ENCODE data around the gene IL21R.

The IL21R gene

DNA sequence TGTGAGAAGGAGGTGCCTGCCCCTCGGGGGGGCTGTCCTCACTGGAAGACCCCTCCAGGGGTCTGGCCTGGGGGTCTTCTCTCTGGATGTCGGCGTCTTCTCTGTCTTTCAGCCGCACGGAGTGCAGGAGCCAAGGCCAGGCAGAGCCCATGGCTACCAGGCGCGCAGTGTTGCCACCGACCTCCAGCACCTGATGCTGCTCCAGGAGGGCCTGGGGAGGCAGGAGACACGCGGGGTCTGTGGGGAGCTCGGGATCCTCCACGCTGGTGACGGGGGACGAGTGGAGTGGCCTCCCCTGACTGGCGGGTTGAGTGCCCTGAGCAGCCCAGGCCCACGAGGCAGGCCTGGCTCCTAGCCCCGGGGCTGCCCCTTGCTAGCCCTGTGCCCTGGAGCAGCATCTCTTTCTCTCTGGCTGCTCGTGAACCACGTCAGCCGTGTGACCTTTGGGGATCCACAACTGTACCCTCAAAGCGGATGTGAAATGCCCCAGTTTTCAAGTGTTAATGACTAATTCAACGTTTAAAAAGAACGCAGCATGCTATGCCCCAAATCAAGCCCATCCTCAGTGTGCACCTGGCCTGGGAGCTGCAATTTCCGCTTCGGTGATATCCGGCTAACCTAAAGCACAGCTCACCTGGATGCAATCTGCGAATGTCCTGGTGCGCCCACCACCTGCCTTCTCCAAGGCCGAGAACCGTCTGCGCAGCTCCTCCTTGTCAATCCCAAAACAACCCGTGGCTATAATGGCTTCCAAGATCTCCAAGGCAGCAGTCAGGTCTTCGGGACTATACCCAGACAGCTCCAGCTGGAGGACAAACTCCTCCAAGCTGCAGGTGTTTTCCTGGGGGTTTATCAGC lies 62.9 kb downstream of the IL21R start:
- DNase-seq (ENCODE audit: low read depth), result no peak

DNA sequence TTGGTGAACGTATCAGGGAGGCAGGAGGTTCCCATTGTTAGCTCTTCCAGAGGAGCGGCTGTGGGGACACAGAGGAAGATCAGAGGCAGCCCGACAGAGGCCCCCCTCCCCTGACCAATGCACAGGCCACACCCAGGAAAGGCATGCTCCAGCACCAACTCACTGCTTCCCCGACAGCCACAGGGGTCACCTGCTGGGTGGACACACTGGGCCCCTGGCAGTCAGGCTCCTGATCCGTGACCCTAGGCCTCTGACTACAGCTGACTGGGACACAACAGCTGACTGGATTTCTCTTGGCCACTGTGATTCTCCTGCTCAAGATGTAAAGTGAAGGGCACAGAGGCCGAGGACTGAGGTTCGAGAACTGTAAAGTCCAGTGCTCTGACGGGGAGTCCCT lies 63.5 kb downstream of the IL21R start:
- DNase-seq (ENCODE audit: low read depth), result no peak

DNA sequence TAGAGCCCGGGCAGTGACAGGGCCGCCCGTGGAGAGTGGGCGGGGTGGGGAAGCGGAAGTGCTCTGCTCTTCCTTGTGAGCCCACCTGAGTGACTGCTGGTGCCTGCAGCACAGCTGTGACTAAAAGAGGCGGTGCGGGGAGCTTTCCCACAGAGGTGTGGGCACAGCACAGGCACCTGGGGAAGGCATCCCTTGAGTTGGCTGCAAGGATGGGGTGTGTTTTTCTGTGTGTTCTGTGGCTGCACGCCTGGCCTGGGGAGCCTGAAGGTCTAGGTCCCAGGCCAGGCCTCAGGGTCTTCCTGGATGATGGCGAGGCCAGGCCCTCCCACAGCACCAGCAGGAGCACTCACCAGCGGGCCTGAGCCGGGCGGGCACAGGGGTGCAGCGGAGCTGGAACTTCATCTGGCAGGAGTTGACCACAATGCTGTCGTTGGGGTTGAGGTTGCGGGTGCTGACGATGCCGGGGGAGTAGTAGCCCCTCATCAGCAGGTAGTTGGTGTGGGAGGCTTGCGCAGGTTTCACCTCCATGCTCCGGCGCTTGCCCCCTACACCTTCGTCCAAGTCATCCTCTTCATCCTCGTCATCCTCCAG lies 67.1 kb downstream of the IL21R start:
- DNase-seq (ENCODE audit: low read depth), result no peak

DNA sequence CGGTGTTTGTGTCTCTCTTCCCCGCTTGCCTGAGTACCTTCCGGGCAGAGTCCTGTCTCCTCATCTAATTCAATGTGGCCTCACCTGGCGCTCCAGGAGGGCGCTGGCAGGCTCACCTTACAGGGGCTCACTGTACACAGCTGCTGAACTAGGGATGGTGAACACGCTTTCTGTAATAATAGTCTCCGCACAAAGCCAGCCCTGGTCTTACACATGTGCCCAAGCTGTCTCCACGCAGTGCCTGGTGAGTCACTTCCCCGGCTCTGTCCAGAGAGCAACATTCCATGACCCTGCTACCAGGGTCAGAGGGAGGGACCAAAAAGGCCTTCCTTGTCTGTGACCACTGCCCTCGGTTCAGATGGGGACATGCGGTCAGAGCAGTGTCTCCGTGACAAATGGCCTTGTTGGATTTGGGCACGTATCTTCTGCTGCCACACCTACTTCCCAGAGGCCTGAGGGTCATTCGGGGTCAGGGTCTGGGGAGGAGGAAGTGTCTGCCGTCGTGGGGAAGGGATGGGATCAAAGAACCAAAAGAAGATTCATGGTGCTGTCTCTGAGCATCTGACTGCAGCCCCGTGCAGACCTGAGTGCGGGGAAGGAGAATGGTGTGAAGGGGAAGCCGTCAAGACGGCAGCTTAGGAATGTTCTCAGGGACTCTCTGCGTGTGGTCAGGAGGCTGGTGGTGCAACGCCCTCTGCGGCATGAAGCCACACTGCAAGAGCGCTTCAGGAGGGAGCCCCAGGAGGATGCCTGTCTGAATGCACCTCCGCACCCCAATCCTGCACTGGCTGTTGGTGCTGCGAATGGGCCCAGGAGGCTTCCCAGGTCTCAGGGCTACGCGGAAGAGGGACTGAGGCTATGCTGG lies 68.8 kb downstream of the IL21R start:
- no peak for DNase-seq (ENCODE audit: low read depth)

DNA sequence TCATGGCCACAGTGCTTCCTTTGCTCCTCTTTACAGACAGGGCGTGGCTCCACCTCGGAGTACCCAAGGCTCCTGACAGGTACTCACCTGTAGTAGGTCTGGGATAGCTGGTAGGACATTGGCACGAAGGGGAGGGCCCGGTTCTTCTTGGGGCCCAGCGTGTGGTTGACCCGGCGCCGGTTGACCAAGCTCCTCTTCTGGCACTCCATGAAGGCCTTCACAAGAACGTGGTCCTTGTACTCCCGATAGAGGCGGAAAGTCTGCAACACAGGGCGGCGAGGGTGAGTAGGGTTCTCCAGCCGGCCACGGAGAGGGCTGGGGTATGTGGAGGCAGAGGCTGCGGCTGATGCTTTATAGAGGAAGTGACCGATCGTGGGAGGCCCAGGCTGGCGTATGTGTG lies 69.7 kb downstream of the IL21R start:
- DNase-seq (ENCODE audit: low read depth), result no peak

DNA sequence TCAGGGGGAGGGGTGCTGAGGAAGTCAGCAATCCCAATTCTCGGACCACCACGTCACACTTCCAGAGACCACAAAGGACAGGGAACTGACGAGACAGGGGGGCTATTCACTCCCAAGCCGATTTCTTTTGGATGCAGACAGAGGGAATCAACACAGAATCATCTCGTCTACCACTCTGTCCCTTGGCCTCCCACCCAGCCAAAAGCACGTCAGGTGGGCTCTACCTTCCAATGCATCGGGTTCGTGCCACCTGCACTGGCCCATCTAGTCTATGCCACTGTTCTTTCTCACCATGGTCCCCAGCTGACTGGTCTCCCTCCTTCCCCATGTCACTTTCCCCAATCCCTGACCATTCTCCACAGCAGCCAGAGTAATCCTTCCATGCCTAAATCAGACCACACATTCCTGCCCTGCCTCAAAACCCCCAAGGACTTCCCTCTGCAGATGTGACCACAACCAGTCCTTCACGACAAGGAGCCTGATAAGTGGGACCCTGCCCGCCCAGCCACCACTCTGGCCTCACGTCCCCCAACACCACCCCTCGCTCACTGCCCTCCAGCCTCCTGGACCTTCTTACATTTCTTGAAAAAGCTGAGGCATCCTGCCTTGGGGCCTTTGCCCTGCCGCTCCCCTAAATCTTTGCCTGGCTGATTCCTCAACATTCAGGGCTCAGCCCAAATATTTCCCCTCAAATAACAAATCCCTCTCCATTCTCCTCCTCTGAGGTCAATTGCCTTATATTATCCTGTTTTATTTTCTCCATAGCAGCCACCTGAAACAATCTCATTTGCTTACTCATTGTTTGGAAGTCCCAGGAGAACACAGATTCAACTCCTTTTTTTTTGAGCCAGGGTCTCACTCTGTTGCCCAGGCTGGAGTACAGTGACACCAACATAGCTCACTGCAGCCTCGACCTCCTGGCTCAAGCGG lies 70.4 kb downstream of the IL21R start:
- DNase-seq (ENCODE audit: low read depth), result no peak

DNA sequence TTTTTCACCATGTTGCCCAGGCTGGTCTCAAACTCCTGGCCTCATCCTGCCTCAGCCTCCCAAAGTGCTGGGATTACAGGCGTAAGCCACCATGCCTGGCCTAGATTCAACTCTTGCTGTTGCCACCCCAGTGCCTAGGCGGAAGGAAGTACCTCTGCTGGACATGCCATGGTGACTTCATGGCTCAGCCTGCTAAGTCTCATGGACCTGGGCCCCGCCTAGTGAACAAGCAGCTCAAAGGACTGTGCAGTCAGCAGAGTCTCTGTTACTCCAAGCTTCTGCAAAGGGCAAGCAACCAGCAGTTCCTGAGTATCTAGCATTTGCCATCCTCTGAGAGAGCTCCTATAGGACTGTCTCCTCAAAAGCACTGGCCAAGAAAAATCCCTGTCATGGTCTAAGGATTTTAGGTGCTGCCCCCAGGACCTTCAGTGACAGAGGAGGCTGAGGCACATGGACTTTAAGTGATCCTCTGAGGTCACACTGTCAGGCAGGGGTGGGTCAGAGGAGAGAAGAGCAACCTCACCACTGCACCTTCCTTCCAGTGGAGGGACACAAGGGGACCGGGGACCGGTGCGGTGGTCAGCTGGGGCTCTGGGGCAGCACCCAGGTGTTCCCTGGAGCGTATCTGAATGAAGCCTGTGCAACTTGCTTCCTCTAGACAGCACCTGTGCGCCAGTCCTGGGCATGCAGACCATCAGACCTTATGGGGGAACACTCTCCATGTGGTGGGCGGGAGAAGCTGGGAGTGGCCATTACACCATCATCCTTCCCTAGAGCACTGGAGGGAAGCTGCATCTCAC lies 71.3 kb downstream of the IL21R start:
- no peak for DNase-seq (ENCODE audit: low read depth)

DNA sequence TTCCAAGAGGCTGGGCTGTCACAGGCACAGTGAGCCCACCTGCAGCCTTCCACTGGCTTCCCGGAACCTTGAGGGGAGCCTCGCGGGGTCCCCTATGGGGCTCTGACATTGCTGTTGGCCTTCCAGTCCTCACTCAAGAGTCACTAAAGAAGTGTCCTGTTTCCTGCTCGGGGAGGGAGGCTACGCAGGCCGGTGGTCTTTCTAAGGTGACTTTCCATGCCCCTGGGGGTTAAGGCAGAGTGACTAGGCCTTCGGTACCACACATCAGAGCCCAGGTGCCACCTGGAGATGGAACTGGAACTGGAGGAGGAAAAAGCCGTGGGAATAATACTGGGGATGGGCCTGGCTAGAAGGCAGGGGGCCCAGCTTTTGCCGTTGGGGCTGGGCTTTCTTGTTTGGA lies 72.1 kb downstream of the IL21R start:
- DNase-seq (ENCODE audit: low read depth), result no peak

DNA sequence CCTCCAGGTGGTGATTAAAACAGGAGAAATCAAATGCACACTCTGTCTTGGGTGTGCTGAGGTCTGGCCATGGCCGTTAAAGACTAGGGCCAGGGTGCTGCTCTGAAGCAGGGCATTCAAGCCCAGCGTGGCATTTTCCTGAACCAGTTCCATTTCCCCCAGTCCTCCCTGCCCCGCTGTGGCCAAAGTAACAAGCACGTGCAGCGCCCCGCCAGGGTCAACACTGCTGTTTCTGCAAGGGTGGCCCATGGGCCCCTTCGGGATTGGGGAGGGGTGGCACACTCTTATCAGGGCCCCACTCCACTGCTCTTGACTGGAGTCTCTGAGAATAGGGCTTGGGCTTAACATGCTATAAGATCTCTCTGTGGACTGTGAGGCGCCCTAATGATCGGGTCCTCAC lies 72.9 kb downstream of the IL21R start:
- DNase-seq (ENCODE audit: low read depth), result no peak

DNA sequence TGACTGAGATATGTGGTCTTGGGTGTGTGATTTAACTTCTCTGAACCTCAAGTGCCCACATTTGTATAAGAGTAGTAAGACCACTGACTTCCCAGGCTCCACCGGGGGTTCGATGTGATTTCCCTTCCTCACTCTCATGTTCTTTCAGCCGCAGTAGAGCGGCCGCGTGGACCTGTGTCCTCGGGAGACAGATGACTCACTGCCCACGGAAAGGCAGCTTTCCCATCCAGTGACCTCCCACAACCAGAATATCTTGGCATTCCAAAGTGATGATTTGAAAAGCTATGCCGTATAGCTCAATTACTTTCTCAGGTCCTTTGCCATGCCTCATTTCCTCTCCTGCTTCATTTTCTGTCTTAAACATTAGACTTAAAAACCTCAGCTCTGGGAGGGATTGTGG lies 73.6 kb downstream of the IL21R start:
- peak; percentile 74 for DNase-seq (ENCODE audit: low read depth)

DNA sequence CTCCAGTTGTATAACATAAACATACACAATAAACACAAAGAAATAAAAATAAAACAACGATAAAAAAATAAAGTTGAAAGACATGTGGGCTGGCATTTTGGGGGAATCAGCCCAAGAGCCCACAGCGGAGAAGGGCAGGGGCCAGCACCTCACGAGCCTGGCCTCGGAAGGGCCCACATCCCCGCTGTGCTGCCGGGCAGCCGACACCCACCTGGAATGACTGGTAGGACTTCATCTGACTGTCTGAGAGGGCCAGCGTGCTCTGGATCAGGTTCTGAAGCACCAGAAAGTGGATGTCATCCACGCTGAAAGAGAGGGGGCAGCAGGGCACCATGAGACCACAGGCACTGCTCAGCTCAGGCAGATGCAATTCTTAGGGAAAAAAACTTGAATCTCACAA lies 74.3 kb downstream of the IL21R start:
- DNase-seq (ENCODE audit: low read depth), result no peak

DNA sequence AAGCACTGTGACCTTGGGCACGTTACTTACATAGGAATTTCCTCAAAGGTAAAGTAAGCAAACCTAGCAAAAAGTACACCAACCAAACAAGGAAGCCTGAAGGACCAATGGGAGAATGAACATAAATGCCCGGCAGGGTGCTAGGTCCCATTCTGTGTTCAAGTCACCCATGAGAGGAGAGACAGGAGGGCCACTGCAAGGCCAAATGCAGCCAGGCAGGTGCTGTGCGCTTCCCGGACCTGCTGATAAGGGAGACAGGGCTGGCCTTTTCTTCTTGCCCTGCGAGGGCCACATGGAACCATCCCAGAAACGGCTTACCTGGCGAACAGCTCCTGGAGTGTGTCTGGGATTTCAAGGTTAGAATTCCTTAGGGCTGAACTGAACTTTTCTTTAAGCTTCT lies 78.8 kb downstream of the IL21R start:
- DNase-seq (ENCODE audit: low read depth), result no peak

DNA sequence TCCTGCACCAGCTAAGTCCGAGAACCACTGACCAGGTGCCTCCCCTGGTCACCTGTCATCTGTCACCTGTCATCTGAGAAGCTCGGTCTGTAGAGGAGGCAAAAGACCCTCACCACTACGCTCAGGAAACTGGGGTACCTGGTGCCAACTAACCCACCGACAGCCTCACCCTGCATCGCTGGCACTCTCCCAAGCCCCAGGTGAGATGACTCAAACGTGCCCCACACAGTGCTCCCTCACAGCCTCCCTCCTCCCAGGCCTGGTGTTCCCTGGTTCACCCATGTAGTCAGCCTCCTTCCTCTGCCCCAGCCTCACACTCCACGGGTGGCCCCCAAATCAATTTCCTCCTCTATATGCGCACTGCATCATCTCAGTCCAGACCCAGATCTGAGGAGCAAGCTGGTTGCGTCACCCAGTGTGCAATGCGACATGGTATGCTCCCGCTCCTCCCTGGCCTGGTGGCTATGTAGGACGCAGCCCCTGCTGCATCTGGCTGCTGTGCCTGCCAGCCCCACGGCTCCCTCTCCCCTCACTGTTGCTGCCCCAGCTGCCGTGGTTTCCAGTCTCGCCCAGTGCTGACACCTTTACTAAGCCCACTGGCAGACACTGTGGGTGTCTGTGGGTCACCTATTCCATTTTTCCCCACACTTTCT lies 79.4 kb downstream of the IL21R start:
- DNase-seq (ENCODE audit: low read depth), result no peak

DNA sequence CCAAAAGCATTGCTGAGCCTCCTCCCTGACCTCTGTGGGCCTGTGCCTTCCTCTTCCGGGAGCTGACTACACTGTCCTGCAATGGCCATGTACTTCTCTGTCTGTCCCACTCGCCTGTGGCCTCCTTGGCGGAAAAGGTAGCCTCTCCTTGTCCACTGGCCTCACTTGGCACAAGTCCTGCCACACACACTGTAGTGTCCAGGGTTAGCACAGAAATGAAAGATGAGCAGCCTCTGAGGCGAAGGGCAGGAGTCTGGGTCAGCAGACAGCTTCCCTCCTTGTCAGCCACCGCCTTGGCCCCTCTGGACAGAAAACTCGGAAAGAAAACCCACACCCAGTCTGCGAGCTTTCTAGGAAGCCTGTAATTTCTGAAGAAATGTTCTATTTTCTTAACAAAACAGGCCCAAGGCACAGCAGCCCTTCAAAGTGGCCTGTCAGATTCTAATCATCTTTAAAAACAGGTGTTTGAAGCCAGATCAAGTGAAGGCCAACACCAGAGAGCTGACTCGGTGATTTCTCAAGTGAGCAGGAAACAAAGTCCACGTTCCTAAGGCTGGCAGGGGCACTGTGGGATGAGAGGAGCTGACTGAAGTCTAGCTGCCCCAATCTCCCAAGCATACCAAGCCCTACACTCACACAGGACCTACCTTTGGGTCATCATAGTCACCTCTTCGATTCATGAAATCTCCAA lies 80.6 kb downstream of the IL21R start:
- no peak for DNase-seq (ENCODE audit: low read depth)

DNA sequence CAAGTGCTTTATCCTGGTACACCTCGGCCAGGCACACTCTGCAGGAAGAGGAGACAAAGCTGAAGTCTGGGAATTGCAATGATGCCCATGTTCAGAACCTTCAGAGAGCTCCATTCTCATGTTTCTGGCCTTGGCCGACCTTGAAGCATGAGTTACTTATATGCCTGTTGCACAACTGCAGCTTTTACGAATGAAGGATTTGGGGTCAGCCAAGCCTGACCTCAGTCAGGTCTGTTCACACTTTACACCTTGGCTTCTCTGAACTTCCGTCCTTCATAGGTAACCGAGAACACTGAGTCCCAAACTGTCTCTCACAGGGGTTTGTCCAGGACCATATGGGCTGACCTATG lies 81.1 kb downstream of the IL21R start:
- DNase-seq (ENCODE audit: low read depth), result no peak

DNA sequence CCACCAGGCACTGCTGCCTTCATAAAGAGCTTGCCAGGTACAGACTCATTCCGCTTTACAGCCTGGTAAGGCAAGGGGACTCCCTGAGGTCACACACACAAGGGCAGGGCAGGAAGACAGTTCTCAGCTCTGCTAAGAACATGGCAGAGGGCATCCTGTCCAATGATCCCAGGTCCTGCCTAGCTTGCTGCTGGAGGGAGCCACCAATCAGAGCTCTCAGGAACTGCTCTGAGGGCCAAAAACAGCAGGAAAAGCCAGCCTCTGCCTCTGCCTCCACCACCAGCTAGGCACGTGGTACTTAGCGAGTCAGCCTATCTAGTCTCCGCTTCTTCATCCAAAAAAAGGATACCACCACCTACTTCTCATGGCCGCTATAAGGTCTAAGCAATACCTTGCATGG lies 81.7 kb downstream of the IL21R start:
- DNase-seq (ENCODE audit: low read depth), result no peak

DNA sequence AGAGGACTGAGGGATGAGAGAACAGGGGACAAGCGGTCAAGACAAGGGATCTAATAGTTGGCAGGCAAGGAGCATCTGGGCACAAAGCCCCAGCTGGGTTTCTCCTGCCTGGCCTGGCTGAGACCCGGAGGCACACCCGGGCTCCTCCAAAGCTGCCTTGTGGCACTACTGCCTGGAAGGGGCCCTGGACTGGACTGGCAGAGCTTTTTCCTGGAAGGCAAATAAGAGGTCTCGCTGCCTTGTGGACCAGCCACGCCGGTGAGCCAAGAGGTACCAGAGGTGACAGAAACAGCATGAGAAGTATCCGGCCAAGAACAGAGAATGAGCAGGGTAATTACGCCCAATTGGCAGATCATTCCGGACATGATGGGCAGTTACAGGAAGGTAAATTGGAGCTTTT lies 83.2 kb downstream of the IL21R start:
- DNase-seq (ENCODE audit: low read depth), result no peak

DNA sequence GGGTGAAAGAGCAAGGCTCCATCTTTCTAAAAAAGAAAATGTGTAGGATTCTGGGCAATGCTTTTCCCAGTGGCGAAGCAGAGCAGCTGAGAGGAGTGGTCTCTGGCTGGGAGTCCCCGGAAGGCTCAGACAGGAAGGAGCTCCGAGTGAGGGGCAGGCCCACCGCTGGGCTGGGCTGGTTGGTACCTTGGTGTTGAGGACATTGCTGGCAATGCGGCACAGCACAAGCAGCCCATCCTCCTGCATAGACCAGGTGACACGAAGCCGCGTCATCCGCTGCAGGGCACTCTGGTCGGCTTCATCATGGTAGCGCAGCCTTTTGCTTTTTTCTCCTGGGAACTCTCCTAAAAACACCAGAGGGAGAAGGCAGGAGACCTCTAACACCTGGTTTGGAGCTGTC lies 83.8 kb downstream of the IL21R start:
- no peak for DNase-seq (ENCODE audit: low read depth)

DNA sequence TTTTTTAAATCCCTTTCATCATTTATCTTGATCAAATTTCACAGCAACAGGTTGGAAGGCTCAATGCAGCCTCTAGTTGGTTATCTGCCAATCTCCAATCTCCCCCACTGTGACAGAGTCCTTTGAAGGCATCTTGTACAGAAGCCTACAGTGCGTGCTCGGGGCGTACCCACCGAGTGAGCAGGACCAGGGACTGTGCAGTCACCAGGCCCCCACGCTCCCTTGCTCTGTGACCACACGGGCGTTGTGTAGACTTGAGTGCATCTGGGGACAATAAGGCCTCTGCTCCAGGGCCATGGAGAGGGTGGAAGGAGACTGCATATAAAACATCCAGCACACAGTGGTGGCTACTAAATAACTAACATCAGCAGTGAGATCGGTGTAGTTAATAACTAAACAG lies 84.4 kb downstream of the IL21R start:
- DNase-seq (ENCODE audit: low read depth), result no peak

DNA sequence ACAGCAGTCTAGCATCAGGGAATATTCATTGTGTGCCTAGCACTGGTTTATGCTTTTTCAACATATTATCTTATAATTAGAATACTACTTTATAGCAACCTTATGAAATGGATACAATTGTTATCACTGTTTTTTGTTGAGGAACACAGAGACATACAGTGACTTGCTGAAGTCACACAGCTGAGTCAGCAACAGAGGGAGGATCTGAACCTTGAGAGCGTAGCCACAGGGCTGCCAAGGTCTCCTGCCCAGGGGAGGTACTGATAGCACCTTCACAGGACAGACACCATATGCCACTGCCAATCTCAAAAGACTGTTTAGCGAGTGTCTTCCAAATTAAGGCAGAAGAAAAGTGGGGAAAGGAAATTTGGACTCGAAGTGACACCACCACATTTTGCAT lies 84.8 kb downstream of the IL21R start:
- no peak for DNase-seq (ENCODE audit: low read depth)
